SU-DHL-6 (cell line): ENCODE measurements around the gene CLK2.

Source experiments
- CTCF ChIP-seq: fragments of 200-600 bp; sonication (generic); IDR thresholded peaks from one replicate; pipeline ENCODE4 v1.5.1; 2017; ENCODE audit warnings: antibody characterized with exemption, mild to moderate bottlenecking, low read length, moderate library complexity; ENCODE audit not compliant: insufficient read depth, poor library complexity, severe bottlenecking
- EZH2phosphoT487 ChIP-seq: fragments of 200-600 bp; sonication (generic), shearing (Covaris generic); conservative IDR thresholded peaks from 2 replicates; pipeline ENCODE4 v1.6.1; 2018; ENCODE audit warnings: mild to moderate bottlenecking, antibody characterized with exemption, low read length, moderate library complexity, mixed read lengths

GRCh38 chr1:155261493-155261851 lies 11.8 kb downstream of the CLK2 start:
- no peak for TF ChIP-seq CTCF
- TF ChIP-seq EZH2phosphoT487: no peak
